ENCODE results near the gene PPFIA3.

DNA sequence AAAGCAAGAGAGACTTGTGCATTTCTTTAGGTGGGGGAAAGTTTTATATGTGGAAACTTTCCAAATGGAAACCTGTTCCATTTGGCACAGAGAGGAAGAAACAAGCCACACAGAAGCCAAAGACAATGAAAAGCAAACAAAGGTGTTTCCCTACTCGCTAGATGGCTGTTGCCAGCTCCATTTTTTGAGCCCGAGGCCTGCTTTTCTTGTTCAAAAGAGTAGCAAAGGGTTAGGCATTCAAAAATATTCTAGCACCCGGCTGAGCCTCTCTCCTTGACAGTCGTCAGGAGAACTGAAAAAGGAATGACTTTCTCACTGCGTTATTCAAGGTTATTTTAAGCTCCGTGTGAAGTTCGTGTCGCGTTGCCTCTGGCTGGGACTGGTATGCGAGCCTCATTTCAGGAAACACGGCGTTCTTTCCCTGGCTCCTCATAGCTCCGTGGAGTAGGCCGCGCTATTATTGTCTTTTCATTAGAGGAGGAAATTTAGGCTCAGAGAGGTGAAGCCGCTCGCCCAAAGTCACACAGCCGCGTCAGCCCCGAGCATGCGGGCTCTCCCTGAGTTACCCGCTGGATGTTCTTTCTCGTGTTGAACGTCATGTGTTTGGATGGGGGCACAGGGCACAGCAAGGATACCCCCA is 45.9 kb downstream of the PPFIA3 start:
- TF ChIP-seq, protein P1, sequence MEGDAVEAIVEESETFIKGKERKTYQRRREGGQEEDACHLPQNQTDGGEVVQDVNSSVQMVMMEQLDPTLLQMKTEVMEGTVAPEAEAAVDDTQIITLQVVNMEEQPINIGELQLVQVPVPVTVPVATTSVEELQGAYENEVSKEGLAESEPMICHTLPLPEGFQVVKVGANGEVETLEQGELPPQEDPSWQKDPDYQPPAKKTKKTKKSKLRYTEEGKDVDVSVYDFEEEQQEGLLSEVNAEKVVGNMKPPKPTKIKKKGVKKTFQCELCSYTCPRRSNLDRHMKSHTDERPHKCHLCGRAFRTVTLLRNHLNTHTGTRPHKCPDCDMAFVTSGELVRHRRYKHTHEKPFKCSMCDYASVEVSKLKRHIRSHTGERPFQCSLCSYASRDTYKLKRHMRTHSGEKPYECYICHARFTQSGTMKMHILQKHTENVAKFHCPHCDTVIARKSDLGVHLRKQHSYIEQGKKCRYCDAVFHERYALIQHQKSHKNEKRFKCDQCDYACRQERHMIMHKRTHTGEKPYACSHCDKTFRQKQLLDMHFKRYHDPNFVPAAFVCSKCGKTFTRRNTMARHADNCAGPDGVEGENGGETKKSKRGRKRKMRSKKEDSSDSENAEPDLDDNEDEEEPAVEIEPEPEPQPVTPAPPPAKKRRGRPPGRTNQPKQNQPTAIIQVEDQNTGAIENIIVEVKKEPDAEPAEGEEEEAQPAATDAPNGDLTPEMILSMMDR (conservative IDR thresholded peaks at IDR 0.05; ENCODE audit: low read depth, low read length) = no peak
- no peak for TF ChIP-seq EZH2 (IDR thresholded peaks at IDR 0.05; ENCODE audit: borderline replicate concordance, low read depth, low read length, poor library complexity, severe bottlenecking)
